ENCODE measurements around the gene GATAD1. TPM values are rescaled to one million over a fixed set of nuclear protein-coding genes. Genes with fewer than 3 reads are reported as not detected.

GATAD1 gene
- total and polyA plus RNA-seq, 2 experiments from 2014 or later: 15.4 to 30.8 TPM

- Histone ChIP-seq H3K4me2 (no peak overlapping the region), H4K20me1 (replicated peaks; ENCODE audit: insufficient read depth) (no peaks in the 10 kb centered on the region), H3K27ac (ENCODE audit: low read depth) (0 out of 2 replicates have a peak overlapping the region, but pooled peaks have one; percentile 12), H3F3A (replicated peaks; ENCODE audit: low read depth) (no peaks in the 10 kb centered on the region; the same call in 1 of the 2 replicates), H3K9me2 (ENCODE audit: insufficient read depth) (no peaks in the 10 kb centered on the region), H2AFZ (no peak overlapping the region), H3K4me1 (ENCODE audit: insufficient read depth) (no peaks in the 10 kb centered on the region), H3K36me3 (ENCODE audit: insufficient read depth) (peaks cover 12% of the 10 kb centered on the region), H3K4me3 (no peak overlapping the region), H3K27me3 (ENCODE audit: insufficient read depth) (no peaks in the 10 kb centered on the region), H3K79me2 (replicated peaks; ENCODE audit: insufficient read depth) (no peaks in the 10 kb centered on the region)
- H3K27me3 Mint-ChIP-seq (ENCODE audit: insufficient read depth, low read depth, poor library complexity): no peaks in the 10 kb centered on the region
- TF ChIP-seq ZNF114 (CRISPR knock-in tag; IDR thresholded peaks at IDR 0.05) (no peak), CREB1 (CRISPR knock-in tag; IDR thresholded peaks at IDR 0.05; ENCODE audit: low read depth) (no peak), EZH2phosphoT487 (IDR thresholded peaks at IDR 0.05; ENCODE audit: unreplicated experiment) (no peak), EZH2 (IDR thresholded peaks at IDR 0.05; ENCODE audit: low read depth, unreplicated experiment) (no peak), POLR2AphosphoS5 (IDR thresholded peaks at IDR 0.05; ENCODE audit: low read depth) (no peak)
- TF ChIP-seq, protein P1, sequence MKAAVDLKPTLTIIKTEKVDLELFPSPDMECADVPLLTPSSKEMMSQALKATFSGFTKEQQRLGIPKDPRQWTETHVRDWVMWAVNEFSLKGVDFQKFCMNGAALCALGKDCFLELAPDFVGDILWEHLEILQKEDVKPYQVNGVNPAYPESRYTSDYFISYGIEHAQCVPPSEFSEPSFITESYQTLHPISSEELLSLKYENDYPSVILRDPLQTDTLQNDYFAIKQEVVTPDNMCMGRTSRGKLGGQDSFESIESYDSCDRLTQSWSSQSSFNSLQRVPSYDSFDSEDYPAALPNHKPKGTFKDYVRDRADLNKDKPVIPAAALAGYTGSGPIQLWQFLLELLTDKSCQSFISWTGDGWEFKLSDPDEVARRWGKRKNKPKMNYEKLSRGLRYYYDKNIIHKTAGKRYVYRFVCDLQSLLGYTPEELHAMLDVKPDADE (IDR thresholded peaks at IDR 0.05): no peak
- TF ChIP-seq, protein P2, sequence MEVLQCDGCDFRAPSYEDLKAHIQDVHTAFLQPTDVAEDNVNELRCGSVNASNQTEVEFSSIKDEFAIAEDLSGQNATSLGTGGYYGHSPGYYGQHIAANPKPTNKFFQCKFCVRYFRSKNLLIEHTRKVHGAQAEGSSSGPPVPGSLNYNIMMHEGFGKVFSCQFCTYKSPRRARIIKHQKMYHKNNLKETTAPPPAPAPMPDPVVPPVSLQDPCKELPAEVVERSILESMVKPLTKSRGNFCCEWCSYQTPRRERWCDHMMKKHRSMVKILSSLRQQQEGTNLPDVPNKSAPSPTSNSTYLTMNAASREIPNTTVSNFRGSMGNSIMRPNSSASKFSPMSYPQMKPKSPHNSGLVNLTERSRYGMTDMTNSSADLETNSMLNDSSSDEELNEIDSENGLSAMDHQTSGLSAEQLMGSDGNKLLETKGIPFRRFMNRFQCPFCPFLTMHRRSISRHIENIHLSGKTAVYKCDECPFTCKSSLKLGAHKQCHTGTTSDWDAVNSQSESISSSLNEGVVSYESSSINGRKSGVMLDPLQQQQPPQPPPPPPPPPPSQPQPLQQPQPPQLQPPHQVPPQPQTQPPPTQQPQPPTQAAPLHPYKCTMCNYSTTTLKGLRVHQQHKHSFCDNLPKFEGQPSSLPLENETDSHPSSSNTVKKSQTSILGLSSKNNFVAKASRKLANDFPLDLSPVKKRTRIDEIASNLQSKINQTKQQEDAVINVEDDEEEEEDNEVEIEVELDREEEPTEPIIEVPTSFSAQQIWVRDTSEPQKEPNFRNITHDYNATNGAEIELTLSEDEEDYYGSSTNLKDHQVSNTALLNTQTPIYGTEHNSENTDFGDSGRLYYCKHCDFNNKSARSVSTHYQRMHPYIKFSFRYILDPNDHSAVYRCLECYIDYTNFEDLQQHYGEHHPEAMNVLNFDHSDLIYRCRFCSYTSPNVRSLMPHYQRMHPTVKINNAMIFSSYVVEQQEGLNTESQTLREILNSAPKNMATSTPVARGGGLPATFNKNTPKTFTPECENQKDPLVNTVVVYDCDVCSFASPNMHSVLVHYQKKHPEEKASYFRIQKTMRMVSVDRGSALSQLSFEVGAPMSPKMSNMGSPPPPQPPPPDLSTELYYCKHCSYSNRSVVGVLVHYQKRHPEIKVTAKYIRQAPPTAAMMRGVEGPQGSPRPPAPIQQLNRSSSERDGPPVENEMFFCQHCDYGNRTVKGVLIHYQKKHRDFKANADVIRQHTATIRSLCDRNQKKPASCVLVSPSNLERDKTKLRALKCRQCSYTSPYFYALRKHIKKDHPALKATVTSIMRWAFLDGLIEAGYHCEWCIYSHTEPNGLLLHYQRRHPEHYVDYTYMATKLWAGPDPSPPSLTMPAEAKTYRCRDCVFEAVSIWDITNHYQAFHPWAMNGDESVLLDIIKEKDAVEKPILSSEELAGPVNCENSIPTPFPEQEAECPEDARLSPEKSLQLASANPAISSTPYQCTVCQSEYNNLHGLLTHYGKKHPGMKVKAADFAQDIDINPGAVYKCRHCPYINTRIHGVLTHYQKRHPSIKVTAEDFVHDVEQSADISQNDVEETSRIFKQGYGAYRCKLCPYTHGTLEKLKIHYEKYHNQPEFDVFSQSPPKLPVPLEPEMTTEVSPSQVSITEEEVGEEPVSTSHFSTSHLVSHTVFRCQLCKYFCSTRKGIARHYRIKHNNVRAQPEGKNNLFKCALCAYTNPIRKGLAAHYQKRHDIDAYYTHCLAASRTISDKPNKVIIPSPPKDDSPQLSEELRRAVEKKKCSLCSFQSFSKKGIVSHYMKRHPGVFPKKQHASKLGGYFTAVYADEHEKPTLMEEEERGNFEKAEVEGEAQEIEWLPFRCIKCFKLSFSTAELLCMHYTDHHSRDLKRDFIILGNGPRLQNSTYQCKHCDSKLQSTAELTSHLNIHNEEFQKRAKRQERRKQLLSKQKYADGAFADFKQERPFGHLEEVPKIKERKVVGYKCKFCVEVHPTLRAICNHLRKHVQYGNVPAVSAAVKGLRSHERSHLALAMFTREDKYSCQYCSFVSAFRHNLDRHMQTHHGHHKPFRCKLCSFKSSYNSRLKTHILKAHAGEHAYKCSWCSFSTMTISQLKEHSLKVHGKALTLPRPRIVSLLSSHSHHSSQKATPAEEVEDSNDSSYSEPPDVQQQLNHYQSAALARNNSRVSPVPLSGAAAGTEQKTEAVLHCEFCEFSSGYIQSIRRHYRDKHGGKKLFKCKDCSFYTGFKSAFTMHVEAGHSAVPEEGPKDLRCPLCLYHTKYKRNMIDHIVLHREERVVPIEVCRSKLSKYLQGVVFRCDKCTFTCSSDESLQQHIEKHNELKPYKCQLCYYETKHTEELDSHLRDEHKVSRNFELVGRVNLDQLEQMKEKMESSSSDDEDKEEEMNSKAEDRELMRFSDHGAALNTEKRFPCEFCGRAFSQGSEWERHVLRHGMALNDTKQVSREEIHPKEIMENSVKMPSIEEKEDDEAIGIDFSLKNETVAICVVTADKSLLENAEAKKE (CRISPR knock-in tag; IDR thresholded peaks at IDR 0.05): no peak
- TF ChIP-seq, protein P3, sequence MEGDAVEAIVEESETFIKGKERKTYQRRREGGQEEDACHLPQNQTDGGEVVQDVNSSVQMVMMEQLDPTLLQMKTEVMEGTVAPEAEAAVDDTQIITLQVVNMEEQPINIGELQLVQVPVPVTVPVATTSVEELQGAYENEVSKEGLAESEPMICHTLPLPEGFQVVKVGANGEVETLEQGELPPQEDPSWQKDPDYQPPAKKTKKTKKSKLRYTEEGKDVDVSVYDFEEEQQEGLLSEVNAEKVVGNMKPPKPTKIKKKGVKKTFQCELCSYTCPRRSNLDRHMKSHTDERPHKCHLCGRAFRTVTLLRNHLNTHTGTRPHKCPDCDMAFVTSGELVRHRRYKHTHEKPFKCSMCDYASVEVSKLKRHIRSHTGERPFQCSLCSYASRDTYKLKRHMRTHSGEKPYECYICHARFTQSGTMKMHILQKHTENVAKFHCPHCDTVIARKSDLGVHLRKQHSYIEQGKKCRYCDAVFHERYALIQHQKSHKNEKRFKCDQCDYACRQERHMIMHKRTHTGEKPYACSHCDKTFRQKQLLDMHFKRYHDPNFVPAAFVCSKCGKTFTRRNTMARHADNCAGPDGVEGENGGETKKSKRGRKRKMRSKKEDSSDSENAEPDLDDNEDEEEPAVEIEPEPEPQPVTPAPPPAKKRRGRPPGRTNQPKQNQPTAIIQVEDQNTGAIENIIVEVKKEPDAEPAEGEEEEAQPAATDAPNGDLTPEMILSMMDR (conservative IDR thresholded peaks at IDR 0.05; ENCODE audit: low read depth in 2 of 2): no peak
- TF ChIP-seq, protein P4, sequence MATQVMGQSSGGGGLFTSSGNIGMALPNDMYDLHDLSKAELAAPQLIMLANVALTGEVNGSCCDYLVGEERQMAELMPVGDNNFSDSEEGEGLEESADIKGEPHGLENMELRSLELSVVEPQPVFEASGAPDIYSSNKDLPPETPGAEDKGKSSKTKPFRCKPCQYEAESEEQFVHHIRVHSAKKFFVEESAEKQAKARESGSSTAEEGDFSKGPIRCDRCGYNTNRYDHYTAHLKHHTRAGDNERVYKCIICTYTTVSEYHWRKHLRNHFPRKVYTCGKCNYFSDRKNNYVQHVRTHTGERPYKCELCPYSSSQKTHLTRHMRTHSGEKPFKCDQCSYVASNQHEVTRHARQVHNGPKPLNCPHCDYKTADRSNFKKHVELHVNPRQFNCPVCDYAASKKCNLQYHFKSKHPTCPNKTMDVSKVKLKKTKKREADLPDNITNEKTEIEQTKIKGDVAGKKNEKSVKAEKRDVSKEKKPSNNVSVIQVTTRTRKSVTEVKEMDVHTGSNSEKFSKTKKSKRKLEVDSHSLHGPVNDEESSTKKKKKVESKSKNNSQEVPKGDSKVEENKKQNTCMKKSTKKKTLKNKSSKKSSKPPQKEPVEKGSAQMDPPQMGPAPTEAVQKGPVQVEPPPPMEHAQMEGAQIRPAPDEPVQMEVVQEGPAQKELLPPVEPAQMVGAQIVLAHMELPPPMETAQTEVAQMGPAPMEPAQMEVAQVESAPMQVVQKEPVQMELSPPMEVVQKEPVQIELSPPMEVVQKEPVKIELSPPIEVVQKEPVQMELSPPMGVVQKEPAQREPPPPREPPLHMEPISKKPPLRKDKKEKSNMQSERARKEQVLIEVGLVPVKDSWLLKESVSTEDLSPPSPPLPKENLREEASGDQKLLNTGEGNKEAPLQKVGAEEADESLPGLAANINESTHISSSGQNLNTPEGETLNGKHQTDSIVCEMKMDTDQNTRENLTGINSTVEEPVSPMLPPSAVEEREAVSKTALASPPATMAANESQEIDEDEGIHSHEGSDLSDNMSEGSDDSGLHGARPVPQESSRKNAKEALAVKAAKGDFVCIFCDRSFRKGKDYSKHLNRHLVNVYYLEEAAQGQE (IDR thresholded peaks at IDR 0.05; ENCODE audit: unreplicated experiment): no peak
- peaks cover 21% of the 10 kb centered on the region for H3K36me3 Mint-ChIP-seq (ENCODE audit: low read depth)
- no peak for ATAC-seq
- H3K9me3 Mint-ChIP-seq: no peaks in the 10 kb centered on the region
- DNase-seq (ENCODE audit: low spot score): no peak
- no peak overlapping the region for H3K27ac Mint-ChIP-seq
- no peaks in the 10 kb centered on the region; the same call in 2 of the 3 replicates for H3K4me1 Mint-ChIP-seq
- no peak overlapping the region; the same call in 2 of the 3 replicates for H3K4me3 Mint-ChIP-seq
These were observed 12.8 kb downstream of the GATAD1 start for GRCh38 chr7:92460109-92460508.

Data from GM23338 (cell line).